Endothelial cell of umbilical vein (primary cell): ENCODE measurements around the gene CCDC3. TPM values are rescaled to one million over a fixed set of nuclear protein-coding genes. Genes with fewer than 3 reads are reported as not detected.

ENCODE experiments used
- BruUV-seq: library from RNA; stranded (reverse); fragments of 400-500 nt; replicated peaks from 2 replicates; lab custom pipeline; 2021; lab: Mats Ljungman, UMichigan
- CTCF ChIA-PET: fragments of 300-600, 350-600 bp; sonication (Branson Sonifier 250); formaldehyde crosslinking; loops from one replicate; lab custom pipeline; 2021; ENCODE audit warnings: antibody characterized with exemption, inconsistent platforms; lab: Charles Lee
- POLR2A ChIA-PET: fragments of 300-600, 350-600 bp; sonication (Branson Sonifier 250); formaldehyde crosslinking; loops from one replicate; lab custom pipeline; 2021; ENCODE audit warnings: antibody characterized with exemption, inconsistent platforms; lab: Charles Lee
- DNase-seq: peaks from one replicate; pipeline ENCODE4 v3.0.0-alpha.2; 2011; ENCODE audit warnings: low read depth, low spot score
- FAIRE-seq: peaks from 2 replicates; lab custom pipeline; 2011; peaks lifted over from hg19 to GRCh38; lab: Jason Lieb, UNC
- H2AFZ ChIP-seq: 2 replicates; pipeline ENCODE4 v1.6.0; 2012; ENCODE audit warnings: low read depth, low read length, control low read depth, inconsistent platforms
- H3K27ac ChIP-seq: 2 replicates; pipeline ENCODE4 v1.5.1; 2011; ENCODE audit warnings: low read depth, mild to moderate bottlenecking, control low read depth, low read length, moderate library complexity; ENCODE audit not compliant: insufficient read depth
- H3K27me3 ChIP-seq, 2 experiments: 2 replicates each; pipeline versions ENCODE4 v1.6.0 to v1.6.1; 2011; ENCODE audit warnings: low read length in 2 of 2, mixed read lengths in 1 of 2; ENCODE audit not compliant: control insufficient read depth in 2 of 2, insufficient read depth in 2 of 2
- H3K36me3 ChIP-seq, 2 experiments: 2 replicates in 1 of 2; 3 replicates in 1 of 2; pipeline ENCODE4 v1.5.1; 2011; ENCODE audit warnings: low read length in 2 of 2, mild to moderate bottlenecking in 1 of 2, moderate library complexity in 1 of 2; ENCODE audit not compliant: control insufficient read depth in 2 of 2, insufficient read depth in 2 of 2; ENCODE audit errors: extremely low read depth in 1 of 2
- H3K4me1 ChIP-seq: 3 replicates; pipeline ENCODE4 v1.5.1; 2011; ENCODE audit warnings: mild to moderate bottlenecking, low read length; ENCODE audit not compliant: control insufficient read depth, insufficient read depth; ENCODE audit errors: extremely low read depth
- H3K4me2 ChIP-seq: 2 replicates; pipeline ENCODE4 v1.6.1; 2011; ENCODE audit warnings: low read length, control low read depth, mixed read lengths; ENCODE audit not compliant: insufficient read depth
- H3K4me3 ChIP-seq, 3 experiments: fragments of 200-600 bp in 1 of 3; sonication (generic), shearing (Covaris generic) in 1 of 3; replicated peaks in 1 of 3; 2 replicates each; pipeline ENCODE4 v1.5.1; 2011 to 2016; ENCODE audit warnings: control low read depth in 3 of 3, low read length in 3 of 3, mild to moderate bottlenecking in 2 of 3, inconsistent platforms in 1 of 3, low read depth in 1 of 3, moderate library complexity in 1 of 3; ENCODE audit not compliant: insufficient read depth in 1 of 3
- H3K79me2 ChIP-seq: 2 replicates; pipeline ENCODE4 v1.6.0; 2012; ENCODE audit warnings: low read length, inconsistent platforms; ENCODE audit not compliant: control insufficient read depth, insufficient read depth
- H3K9ac ChIP-seq: replicated peaks from 2 replicates; pipeline ENCODE3; 2011; ENCODE audit warnings: low read length, control low read depth; ENCODE audit not compliant: insufficient read depth; ENCODE audit errors: extremely low read depth
- H3K9me1 ChIP-seq: replicated peaks from 3 replicates; pipeline ENCODE4 v1.6.0; 2011; ENCODE audit warnings: mild to moderate bottlenecking, low read length; ENCODE audit not compliant: control insufficient read depth, insufficient read depth; ENCODE audit errors: extremely low read depth
- H3K9me3 ChIP-seq: replicated peaks from 2 replicates; pipeline ENCODE4 v1.5.1; 2012; ENCODE audit warnings: low read length, inconsistent platforms; ENCODE audit not compliant: control insufficient read depth, insufficient read depth
- H4K20me1 ChIP-seq: replicated peaks from 2 replicates; pipeline ENCODE3; 2011; ENCODE audit warnings: mild to moderate bottlenecking, low read length; ENCODE audit not compliant: control insufficient read depth, insufficient read depth; ENCODE audit errors: extremely low read depth
- EZH2 ChIP-seq: IDR thresholded peaks from 2 replicates; pipeline ENCODE4 v1.6.1; 2012; ENCODE audit warnings: borderline replicate concordance, low read depth, mild to moderate bottlenecking, moderate library complexity, low read length, inconsistent platforms; ENCODE audit not compliant: severe bottlenecking
- FOS ChIP-seq: IDR thresholded peaks from 2 replicates; pipeline ENCODE4 v1.6.1; 2011; ENCODE audit warnings: mild to moderate bottlenecking, low read length, moderate library complexity, borderline replicate concordance; ENCODE audit not compliant: insufficient read depth
- GATA2 ChIP-seq: IDR thresholded peaks from 2 replicates; pipeline ENCODE4 v1.7.0; 2011; ENCODE audit warnings: low read depth, mild to moderate bottlenecking, moderate library complexity, mixed read lengths, low read length; ENCODE audit not compliant: insufficient read length, insufficient read depth
- JUN ChIP-seq: IDR thresholded peaks from 2 replicates; pipeline ENCODE4 v1.6.1; 2011; ENCODE audit warnings: borderline replicate concordance, low read depth; ENCODE audit not compliant: insufficient read length, insufficient read depth
- MYC ChIP-seq: IDR thresholded peaks from one replicate; pipeline ENCODE4 v1.6.1; 2011; ENCODE audit warnings: mild to moderate bottlenecking, low read depth, low read length
- POLR2A ChIP-seq: IDR thresholded peaks from 2 replicates; pipeline ENCODE4 v1.6.1; 2012; ENCODE audit warnings: low read depth, mild to moderate bottlenecking, control low read depth, low read length
- POLR2AphosphoS5 ChIP-seq: IDR thresholded peaks from 2 replicates; pipeline ENCODE4 v1.6.1; 2012; ENCODE audit warnings: low read depth, mild to moderate bottlenecking, control low read depth, low read length, moderate library complexity; ENCODE audit not compliant: insufficient read depth
- dilution Hi-C: fragments of 300-500 bp; cut with MboI; formaldehyde crosslinking; loops from one replicate; pipeline ENCODE4 v1.15.0; 2019; ENCODE audit warnings: low sequenced_read_pairs; ENCODE audit not compliant: extremely low pct_ligation_motif_present
- intact Hi-C: fragments of 100-400 bp; cut with micrococcal nuclease; formaldehyde crosslinking; loops from one replicate; pipeline ENCODE4 v1.10.0; 2022
- polyA plus RNA-seq, 4 experiments: library from polyadenylated mRNA; depleted of rRNA in 3 of 4; stranded (reverse) in 3 of 4; unstranded in 1 of 4; fragments of >200 nt; gene quantifications; 2 replicates each; pipeline versions ENCODE4 v1.2.1 to v1.2.3, GENCODE V29; 2011 to 2012; ENCODE audit warnings: missing spikeins in 1 of 4
- total RNA-seq: library from RNA; stranded (reverse); gene quantifications from 2 replicates; pipeline ENCODE4 v1.2.3, GENCODE V29; 2021
- TF ChIP-seq, protein P1 (sequence below), 2 donors: IDR thresholded peaks; 1 replicate in 1 of 2; 2 replicates in 1 of 2; pipeline ENCODE4 v1.5.1; 2011; ENCODE audit warnings: low read length in 2 of 2, mild to moderate bottlenecking in 2 of 2, moderate library complexity in 2 of 2, control low read depth in 1 of 2, inconsistent platforms in 1 of 2, low read depth in 1 of 2; ENCODE audit not compliant: insufficient read depth in 1 of 2; ENCODE audit errors: extremely low read depth in 1 of 2
- TF ChIP-seq, protein P2 (sequence below): IDR thresholded peaks from 2 replicates; pipeline ENCODE4 v1.6.1; 2011; ENCODE audit not compliant: insufficient read depth, insufficient read length

CCDC3 gene
- total and polyA plus RNA-seq, 2 donors (not counting 3 experiments of a cell fraction or from before 2014, with no cell fraction given) = 0.90 to 1.4 TPM

DNA sequence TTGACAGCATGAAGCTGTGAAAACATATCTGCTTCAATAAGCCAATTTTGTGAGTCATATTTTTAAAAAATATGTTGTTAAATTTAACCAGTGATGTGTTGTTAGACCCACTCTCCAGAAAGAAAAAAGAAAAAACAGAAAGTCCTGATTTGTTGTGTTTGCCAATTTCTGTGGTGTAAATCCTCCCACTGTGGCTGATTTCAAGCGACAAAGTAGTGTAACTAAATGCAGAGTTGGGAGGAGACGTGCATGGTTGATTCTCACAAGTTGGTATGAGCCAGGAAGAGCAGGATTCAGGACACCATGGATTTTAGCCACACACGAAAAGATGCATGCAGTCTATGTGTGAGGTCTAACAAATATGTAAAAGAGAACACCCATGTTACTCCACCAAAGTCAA, 139.1 kb downstream of the CCDC3 start:
- FAIRE-seq (no peak), DNase-seq (no peak)
- Histone ChIP-seq H3K4me3 (no peak overlapping the region), H3K27ac (no peak overlapping the region), H3K36me3 (no peaks in the 10 kb centered on the region), H3K4me1 (no peaks in the 10 kb centered on the region), H3K9me3 (no peaks in the 10 kb centered on the region), H4K20me1 (no peaks in the 10 kb centered on the region), H2AFZ (no peak overlapping the region), H3K27me3 (no peaks in the 10 kb centered on the region), H3K4me2 (no peak overlapping the region), H3K9ac (no peak overlapping the region), H3K79me2 (no peaks in the 10 kb centered on the region), H3K9me1 (no peaks in the 10 kb centered on the region)
- ChIA-PET CTCF (no interaction called here), POLR2A (no interaction called here)
- no TSS peak for BruUV-seq
- no peak for TF ChIP-seq POLR2AphosphoS5
- TF ChIP-seq JUN = no peak
- TF ChIP-seq FOS = no peak
- no peak for TF ChIP-seq MYC
- TF ChIP-seq, protein P1, sequence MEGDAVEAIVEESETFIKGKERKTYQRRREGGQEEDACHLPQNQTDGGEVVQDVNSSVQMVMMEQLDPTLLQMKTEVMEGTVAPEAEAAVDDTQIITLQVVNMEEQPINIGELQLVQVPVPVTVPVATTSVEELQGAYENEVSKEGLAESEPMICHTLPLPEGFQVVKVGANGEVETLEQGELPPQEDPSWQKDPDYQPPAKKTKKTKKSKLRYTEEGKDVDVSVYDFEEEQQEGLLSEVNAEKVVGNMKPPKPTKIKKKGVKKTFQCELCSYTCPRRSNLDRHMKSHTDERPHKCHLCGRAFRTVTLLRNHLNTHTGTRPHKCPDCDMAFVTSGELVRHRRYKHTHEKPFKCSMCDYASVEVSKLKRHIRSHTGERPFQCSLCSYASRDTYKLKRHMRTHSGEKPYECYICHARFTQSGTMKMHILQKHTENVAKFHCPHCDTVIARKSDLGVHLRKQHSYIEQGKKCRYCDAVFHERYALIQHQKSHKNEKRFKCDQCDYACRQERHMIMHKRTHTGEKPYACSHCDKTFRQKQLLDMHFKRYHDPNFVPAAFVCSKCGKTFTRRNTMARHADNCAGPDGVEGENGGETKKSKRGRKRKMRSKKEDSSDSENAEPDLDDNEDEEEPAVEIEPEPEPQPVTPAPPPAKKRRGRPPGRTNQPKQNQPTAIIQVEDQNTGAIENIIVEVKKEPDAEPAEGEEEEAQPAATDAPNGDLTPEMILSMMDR (IDR thresholded peaks at IDR 0.05; ENCODE audit: extremely low read depth in 1 of 2, insufficient read depth in 1 of 2, low read depth in 1 of 2, low read length in 2 of 2) = no peak
- no peak for TF ChIP-seq GATA2
- TF ChIP-seq POLR2A = no peak
- TF ChIP-seq, protein P2, sequence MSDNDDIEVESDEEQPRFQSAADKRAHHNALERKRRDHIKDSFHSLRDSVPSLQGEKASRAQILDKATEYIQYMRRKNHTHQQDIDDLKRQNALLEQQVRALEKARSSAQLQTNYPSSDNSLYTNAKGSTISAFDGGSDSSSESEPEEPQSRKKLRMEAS = no peak
- TF ChIP-seq EZH2 = no peak
- intact Hi-C loops = no loop called here
- dilution Hi-C loops = no loop called here
